HG02763 (cell line): ENCODE measurements around the gene CYP2R1.
"Not testable (repeated sequence)": the region's sequence is repeated elsewhere in the genome, so short reads cannot be mapped to it uniquely, and the experiment has no call there.

Experiments
- ATAC-seq: cut with Tn5 transposase; IDR thresholded peaks from one replicate; pipeline ENCODE4 v1.9.1; 2021; ENCODE audit warnings: mild to moderate bottlenecking, moderate library complexity; ENCODE audit not compliant: unreplicated experiment

CYP2R1 gene

DNA sequence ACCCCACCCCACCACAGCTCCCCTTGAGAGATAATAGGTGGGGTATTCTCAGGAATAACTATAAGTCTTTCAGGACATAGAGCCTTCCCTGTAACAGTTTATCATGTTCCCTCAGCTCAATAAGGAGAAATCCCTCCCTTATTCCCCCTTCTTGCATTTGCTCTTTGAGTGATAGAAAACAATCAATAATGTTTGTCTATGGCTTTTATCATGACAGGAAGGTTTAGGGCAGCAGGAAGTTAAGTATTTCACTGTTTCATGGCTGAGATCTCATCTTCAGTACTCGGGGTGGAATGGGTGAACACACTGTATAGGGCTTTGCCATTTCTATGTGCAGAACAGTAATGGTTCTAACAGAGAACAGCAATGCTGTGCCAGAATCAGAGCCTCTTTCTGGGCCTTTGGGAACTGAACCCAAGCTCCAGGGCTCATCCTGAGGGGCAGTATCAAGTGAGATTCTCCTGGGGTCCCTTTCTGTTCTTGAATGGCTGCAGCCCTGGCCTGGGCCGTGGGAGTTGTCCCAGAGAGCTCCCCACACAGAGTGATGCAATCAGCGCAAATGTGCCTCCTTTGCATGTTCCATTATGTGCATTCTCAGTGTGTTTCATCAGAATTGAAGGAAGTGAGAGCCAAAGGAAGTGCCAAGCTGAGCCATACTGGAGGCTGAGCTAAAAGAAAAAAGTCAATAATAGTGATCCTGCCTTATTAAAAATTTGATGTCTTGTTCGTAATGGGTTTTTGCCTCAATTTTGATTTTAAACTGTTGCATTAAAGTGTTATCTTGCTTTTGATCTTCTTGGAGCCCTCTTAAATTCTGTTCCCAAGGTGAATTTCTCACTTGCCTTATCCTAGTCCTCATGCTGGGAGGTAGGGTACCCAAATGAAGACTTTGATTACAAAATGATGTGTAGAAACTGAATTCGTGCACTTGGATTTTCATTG, 2.9 kb upstream of the CYP2R1 start:
- ATAC-seq: no peak

DNA sequence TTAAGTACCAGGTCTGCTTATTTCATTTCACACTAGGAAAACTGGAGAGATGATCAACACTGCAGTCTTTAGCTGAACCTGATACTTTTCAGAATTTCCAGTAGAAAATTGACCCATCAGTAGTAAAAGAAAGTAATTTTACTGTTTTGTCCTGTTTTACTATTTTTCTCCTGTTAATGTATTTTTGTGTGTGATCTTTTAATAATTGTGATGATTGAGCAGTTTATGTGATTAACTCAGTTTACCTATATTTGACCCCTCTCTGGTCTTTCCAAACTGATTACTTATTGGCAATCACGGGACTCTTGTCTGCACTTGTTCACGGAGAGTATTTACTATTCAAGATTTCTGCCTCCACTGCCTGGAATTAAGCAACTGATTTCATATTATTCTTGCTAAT, 546 bp upstream of the CYP2R1 start:
- ATAC-seq: no peak

DNA sequence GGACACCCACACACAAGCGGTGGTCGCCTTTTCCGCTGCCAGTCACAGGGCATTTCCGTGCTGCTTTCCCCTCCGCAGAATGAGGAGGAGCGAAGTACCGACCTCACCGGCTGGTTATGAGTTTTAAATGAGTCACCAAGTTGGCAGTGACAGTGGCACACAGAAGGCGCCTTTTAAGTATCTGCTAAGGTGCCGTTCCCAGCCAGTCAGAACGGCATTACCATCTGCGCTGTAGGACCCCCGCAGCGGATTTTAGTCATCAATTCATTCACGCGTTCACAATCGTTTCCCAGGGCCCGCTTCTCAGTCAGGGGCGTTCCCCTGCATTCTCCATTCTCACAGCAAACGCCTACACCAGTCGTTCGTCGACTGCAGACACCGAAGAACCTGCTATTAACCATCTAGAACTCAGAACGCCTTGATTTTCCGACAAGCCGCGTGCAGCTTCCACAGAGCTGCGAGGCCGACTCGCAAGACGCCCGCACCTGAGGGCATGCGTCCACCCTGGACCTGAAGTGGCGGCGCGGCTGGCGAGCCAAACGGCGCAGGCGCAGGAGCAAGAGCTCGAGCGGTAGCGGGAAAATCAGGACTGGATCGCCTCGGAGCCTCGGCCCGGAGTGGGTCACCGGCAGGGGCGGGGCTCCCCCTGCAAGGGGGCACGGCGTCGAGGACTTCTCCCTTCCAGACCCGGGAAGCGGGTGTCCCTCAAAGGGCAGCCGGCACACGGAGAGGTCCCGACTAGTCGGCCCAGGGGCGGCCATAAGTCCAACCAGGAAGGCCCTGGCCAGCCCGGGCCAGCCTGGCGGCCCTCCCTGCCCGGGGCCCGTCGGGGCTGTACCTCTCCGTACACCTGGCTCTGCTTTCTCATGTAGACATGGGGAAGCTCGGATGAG, 642 bp downstream of the CYP2R1 start:
- peak; percentile 49 for ATAC-seq

DNA sequence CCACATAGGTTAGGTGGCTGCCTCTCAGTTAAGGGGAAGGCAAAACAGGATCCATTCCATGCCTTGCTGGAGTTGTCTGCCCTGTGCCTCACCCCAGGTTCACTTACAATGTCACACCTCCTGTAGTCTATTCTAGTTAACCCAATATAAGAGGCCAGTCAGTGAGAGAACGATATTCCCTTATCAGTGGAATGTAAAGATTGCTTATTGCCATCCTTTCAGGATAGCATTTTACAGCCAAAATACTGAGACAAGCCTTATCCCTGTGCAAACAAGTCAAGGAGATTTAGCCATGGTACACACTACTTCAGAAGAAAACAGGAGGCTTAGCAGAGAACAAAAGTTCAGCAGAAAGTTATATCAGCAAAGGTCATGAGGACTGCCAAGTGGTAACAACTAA, 5.5 kb downstream of the CYP2R1 start:
- ATAC-seq: no peak

DNA sequence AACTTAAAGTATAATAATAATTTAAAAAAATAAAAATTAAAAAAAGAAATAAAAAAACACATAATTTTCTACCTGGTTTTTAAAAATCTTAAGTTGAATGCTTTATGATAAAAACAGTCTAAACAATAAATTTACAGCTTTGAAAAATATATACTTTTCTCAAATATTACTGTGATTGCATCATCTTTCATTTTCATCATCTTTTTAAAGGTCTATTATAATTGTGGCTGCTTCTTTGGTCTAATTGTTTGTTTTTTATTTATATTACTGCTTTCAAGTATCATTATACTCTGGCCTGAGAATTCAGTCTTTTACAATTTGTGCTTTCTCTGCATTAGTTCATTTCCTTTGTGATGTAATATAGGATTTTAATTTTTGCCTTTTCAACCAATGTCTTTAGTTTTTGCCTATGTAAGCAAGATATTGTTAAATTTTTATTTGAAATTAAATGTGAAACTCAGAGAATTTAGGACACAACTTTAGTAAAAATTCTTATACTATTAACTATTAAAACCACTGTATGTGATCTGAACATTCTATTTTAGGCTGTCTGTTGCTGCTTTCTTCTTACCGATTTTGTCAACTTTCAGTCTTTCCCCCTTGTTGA, 7.3 kb downstream of the CYP2R1 start:
- no peak for ATAC-seq

DNA sequence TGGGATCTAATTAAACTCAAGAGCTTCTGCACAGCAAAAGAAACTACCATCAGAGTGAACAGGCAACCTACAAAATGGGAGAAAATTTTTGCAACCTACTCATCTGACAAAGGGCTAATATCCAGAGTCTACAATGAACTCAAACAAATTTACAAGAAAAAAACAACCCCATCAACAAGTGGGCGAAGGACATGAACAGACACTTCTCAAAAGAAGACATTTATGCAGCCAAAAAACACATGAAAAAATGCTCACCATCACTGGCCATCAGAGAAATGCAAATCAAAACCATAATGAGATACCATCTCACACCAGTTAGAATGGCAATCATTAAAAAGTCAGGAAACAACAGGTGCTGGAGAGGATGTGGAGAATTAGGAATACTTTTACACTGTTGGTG, 8.3 kb downstream of the CYP2R1 start:
- ATAC-seq: not testable (repeated sequence)

DNA sequence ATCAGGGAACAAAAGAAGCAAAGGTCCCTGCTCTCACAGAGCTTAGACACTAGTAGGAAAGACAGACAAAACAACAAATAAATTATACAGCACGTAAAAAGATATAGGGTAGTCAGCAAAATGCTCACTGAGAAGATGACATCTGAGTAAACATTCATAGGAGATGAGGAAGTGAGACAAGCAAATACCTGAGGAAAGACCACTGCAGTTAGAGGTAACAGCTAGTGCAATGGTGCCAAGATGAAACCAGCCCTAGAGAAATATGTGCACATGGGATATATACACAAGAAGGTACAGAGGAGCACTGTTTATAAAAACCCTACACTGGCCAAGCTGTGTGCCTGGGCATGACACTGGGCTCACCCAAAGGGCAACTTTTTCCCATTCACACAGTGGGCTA, 9.8 kb downstream of the CYP2R1 start:
- no peak for ATAC-seq

DNA sequence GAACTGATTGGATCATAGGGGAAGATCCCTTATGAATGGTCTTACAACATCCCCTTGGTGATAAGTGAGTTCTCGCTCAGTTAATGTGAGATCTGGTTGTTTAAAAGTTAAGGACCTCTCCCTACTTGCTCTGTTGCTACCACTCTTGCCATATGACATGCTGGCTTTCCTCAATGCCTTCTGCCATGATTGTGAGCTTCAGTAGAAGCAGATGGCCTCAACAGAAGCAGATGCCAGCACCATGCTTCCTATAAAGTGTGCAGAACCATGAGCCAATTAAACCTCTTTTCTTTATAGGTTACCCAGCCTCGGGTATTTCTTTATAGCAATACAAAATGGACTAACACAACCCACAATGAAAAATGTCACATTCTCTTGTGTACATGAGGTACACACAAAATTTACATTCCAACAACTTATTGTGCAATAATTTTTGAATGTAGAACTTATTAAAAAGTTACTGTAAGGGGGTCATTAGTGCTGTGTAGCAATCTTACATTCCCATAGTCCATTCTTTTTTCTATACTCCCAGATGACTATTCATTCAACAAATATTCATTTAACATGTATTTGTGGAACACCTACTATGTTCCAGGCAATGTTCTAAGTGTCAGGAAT, 10.3 kb downstream of the CYP2R1 start:
- ATAC-seq: no peak

DNA sequence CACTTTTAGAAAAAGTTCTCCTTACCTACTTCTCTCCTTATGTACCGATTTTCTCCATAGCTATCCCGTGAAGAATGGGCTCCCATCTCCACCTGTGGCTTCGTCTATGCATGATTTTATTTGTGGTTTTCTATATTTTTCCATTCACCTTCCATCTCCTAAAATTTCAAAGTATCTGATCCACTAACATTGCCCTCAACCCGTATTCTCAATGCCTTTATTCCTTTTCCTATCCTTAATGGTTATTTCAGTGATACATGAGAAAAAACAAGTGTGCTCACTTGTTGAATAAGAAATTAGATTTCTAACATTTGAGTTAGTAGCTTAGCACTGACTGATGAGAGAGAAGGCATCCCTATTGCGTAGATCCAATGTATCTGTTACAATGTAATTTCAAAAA, 16.9 kb downstream of the CYP2R1 start:
- ATAC-seq: no peak

DNA sequence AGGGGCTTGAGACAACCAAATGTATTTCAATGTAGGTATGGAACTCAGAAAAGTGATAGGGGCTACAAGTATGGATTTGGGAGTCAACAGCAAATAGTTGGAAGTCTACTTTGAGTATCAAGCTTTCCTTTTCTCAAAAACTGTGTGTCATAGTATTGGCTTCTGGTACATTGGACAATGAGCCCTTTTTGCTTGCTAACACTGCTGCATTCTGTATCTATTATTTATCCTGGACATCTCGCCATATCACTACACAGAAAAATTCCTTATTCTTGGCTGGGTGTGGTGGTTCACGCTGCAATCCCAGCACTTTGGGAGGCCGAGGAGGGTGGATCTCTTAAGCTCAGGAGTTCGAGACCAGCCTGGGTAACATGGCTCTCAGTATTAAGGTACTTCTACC, 18.4 kb downstream of the CYP2R1 start:
- no peak for ATAC-seq

DNA sequence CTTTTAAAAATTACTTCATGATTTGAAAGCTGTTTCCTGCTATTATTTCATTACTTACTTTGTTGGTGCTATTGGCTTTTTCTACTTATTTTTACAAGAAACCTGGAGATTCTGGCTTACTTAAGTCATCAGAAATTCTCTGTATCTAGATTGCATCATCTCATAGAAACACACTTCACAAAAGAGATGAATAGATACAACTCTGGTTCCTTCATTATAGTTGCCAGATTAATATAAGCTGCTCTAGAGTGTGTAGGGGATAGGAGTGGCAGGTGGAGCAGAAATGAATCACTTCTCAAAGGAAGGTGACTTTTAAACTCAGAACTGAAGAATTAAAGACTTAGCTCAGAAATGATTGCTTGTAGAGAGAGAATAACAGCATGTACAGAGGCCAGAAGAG, 20.0 kb downstream of the CYP2R1 start:
- no peak for ATAC-seq

DNA sequence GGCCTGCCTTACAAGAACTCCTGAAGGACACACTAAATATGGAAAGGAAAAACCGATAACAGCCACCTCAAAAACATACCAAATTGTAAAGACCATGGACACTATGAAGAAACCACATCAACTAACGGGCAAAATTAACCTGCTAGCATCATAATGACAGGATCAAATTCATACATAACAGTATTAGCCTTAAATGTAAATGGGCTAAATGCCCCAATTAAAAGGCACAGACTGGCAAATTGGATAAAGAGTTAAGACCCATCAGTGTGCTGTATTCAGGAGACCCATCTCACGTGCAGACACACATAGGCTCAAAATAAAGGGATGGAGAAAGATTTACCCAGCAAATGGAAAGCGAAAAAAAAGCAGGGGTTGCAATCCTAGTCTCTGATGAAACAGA, 28.3 kb downstream of the CYP2R1 start:
- not testable (repeated sequence) for ATAC-seq

DNA sequence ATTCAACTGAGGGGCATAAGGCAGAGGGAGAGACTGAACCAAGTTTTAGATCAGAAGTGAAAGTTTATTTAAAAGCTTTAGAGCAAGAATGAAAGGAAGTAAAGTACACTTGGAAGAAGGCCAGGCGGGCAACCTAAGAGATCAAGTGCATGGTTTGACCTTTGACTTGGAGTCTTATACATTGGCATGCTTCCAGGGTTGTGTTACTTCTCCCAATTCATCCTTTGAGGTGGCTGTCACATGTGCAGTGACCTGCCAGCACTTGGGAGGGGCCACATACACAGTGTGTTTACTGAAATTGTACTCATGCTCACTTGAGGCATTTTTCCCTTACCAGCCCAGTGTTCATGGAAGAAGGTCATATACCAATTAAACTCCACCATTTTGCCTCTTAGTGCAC, 30.4 kb downstream of the CYP2R1 start:
- no peak for ATAC-seq

DNA sequence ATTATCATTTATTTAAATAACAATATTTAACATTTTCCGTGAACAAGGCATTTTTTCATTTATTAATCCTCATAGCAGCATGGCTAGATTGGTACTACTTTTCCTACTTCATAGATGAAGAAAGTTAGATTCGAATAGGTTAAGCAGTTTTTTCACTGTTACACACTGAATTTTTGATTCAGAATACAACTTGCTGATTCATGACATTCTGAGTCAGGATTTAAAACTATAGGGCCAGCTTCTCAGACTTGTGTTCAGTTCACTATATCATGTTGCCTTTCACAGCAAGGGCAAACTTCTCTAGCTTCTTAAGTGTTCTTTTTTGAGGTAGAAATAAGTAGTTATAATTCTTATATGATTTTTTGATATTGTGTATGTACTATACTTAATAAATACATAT, 31.5 kb downstream of the CYP2R1 start:
- ATAC-seq: no peak

DNA sequence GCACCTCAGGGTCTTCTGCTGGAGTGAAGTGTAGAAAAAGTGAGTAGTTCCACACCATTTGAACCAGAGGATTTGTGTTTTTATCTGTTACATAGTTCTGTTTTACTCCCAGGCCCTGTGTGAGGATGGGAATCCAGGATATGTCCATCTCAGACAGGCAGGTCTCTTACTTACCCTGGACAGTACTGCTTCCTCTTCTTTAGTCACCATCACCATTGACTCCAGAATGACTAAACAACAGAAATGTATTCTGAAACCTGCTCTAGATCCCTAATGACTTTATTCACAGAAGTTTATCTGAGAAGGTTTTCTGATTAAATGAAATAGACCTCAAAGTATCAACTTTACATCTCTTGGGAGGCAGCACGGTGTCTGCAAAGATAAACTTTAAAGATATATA, 33.6 kb downstream of the CYP2R1 start:
- no peak for ATAC-seq

DNA sequence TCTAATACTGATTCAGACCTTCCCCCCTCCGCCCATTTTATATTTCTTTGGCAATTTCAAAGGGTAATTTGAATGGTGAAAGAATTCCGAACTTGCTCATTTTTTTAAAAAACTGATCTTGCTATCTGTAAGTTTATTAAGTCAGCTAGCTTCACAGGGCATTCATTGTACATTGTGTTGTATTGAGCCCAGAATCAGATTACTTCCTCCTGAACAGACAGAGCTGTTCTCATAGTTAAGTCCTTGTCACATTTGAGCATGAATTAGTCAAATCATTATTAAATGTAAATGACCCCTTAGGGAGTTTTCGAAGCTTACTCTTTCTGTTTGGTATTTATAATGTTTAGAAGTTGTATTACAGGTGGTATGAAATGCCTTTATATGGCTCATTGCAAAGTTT, 34.4 kb downstream of the CYP2R1 start:
- ATAC-seq: no peak

DNA sequence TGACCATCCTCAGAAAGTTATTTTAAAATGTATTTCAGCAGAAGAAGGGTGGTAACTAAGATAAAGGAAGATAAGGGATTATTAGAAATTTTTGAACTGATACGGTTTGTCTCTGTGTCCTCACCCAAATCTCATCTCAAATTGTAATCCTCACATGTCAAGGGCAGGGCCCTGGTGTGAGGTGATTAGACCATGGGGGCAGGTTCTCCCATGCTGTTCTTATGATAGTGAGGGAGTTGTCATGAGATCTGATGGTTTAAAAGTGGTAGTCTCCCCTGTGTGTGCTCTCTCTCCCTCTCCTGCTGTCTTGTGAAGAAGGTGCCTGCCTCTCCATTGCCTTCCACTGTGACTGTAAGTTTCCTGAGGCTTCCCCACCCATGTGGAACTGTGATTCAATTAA, 36.1 kb downstream of the CYP2R1 start:
- no peak for ATAC-seq

DNA sequence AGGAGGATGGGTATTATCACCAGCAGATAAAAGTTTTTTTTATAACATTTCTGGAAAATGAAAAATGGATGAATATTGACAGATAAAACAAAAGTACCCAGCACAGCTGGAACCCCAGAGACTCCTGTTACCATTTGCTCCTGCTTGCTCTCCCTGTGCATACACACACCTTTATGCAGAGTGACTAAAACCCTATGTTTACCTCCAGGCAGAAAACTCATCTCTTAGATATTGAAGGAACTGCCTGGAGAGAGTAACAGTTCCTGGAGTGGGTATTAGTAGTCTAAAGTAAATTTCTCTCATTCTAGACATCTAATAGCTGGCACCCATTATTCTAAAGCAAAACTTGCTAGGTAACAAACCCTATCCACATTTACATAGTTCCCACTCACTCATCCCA, 38.0 kb downstream of the CYP2R1 start:
- no peak for ATAC-seq

DNA sequence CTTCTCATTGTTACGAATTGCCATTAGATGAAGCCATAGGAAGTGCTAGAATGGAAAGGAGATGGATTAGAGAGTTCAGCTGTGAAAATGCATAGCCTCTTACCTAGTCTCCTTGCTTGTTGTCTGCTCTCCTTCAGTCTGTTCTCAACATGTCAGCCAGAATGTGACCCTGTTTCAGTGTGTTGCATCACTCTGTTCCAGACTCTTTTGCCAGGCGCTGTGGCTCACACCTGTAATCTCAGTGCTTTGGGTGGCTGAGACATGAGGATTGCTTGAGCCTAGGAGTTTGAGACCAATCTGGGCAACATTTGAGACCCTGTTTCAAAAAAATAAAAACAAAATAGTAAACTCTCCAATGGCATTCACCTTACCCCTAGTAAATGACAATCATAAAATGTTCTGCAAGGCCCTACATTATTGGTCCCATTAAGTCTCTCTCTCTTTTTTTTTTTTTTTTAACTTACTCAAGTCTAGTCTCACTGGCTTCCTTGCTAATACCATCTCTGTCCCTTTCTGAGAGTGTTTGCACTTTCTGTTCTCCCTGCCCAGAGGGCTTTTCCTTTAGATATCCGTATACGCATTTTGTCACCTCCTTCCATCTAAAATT, 39.4 kb downstream of the CYP2R1 start:
- ATAC-seq: no peak

DNA sequence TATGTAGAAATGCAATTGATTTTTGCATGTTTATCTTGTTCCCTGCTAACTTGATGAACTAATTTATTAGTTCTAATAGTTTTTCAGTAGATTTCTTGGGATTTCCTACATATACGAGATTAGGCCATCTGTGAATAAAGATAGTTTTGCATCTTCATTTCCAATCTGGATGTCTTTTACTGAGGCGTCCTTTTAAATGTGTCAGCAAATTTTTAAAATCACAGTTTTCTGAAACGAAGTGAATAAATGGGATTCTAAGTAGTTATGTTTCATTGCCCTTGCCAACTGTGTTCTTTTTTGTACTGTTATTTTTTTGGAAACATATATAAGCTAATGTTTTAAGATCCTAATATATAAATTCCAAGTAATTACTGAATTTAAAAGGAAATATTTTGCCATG, 50.0 kb downstream of the CYP2R1 start:
- no peak for ATAC-seq
